ENCODE measurements around the gene TRNP1. TPM values are rescaled to one million over a fixed set of nuclear protein-coding genes. Genes with fewer than 3 reads are reported as not detected.

The TRNP1 gene
- total RNA-seq, 1 donor: 19.1 TPM

GRCh38 chr1:27015260-27015659, 21.8 kb downstream of the TRNP1 start:
- DNase-seq (ENCODE audit: low read depth): no peak
- H3K4me3 ChIP-seq (ENCODE audit: low read depth, low read length): no peak overlapping the region
- TF ChIP-seq, protein P1, sequence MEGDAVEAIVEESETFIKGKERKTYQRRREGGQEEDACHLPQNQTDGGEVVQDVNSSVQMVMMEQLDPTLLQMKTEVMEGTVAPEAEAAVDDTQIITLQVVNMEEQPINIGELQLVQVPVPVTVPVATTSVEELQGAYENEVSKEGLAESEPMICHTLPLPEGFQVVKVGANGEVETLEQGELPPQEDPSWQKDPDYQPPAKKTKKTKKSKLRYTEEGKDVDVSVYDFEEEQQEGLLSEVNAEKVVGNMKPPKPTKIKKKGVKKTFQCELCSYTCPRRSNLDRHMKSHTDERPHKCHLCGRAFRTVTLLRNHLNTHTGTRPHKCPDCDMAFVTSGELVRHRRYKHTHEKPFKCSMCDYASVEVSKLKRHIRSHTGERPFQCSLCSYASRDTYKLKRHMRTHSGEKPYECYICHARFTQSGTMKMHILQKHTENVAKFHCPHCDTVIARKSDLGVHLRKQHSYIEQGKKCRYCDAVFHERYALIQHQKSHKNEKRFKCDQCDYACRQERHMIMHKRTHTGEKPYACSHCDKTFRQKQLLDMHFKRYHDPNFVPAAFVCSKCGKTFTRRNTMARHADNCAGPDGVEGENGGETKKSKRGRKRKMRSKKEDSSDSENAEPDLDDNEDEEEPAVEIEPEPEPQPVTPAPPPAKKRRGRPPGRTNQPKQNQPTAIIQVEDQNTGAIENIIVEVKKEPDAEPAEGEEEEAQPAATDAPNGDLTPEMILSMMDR (IDR thresholded peaks at IDR 0.05; ENCODE audit: insufficient read depth, low read length): no peak

- H3K4me3 ChIP-seq (ENCODE audit: low read depth, low read length): no peak overlapping the region
- DNase-seq (ENCODE audit: low read depth): no peak
- TF ChIP-seq, protein P1 (IDR thresholded peaks at IDR 0.05; ENCODE audit: insufficient read depth, low read length): no peak
Observed at GRCh38 chr1:27016376-27016775, 22.9 kb downstream of the TRNP1 start.

DNA sequence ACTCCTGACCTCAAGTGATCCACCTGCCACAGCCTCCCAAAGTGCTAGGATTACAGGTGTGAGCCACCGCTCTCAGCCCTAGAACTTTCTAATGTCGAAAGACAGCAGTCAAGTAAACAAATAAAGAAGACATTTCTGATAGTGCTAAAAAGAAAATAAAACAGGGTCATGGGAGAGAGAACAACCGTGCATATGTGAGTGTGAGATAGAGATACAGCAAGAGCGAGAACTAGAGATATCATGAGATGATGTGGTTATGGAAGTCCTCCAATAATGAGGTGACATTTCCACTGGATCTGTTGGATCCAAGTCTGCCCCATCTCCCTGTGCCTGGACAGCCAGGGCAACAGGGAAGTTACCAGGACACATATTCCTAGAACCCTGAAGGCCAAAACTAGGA, 23.7 kb downstream of the TRNP1 start:
- no peak for DNase-seq (ENCODE audit: low read depth)
- TF ChIP-seq, protein P1 (IDR thresholded peaks at IDR 0.05; ENCODE audit: insufficient read depth, low read length): no peak
- no peak overlapping the region for H3K4me3 ChIP-seq (ENCODE audit: low read depth, low read length)

DNA sequence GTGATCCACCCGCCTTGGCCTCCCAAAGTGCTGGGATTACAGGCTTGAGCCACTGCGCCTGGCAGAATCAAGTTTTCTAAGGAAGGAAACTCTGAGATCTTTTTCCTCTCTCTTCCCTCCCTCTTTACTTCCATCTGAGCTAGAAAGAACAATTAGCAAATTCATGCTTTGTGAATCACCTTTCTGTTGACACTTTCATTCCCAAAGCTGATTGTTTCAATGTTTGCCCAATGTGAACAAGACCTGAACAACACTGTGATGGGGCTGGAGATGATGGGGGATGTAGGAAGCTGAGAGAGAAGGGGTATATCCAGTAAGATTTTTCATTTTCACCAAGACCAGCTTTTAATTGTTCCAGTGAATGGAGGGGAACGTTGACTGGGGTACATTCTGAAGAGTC, 24.8 kb downstream of the TRNP1 start:
- TF ChIP-seq, protein P1 (IDR thresholded peaks at IDR 0.05; ENCODE audit: insufficient read depth, low read length): no peak
- no peak for DNase-seq (ENCODE audit: low read depth)
- H3K4me3 ChIP-seq (ENCODE audit: low read depth, low read length): no peak overlapping the region

DNA sequence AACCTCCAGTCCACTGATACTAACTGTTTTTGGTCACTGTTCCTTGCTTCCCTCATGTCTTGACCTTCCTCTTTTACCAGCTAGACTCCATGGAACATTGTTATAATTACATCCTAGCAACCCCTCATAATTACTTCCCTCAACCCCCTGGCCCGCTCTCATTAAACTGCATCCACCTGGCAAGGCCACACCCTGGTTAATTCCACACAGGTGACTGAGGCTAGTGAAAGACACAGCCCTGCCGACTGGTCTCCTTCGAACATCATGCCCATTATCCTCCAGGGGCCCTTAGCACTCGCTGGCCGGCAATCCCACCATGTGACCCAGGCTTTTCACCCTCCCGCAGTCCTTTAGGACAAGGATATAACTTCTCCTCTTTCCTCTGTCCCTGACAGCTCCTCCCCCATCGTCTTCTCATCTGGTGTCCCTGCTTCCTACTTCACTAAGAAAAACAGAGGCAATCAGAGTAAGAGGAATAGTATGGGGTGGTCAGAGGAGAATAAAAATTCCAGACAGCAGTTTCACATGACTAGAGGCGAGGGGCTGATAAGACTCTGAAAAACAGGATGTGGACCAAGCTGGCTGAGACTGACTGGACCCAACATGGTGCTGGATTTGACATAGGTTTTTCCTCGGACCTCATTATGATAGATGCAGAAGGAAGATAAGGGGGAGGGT, 28.0 kb downstream of the TRNP1 start:
- peak; percentile 40 for DNase-seq (ENCODE audit: low read depth)
- TF ChIP-seq, protein P1 (IDR thresholded peaks at IDR 0.05; ENCODE audit: insufficient read depth, low read length): no peak
- no peak overlapping the region for H3K4me3 ChIP-seq (ENCODE audit: low read depth, low read length)

GRCh38 chr1:27025718-27026117, 32.2 kb downstream of the TRNP1 start:
- no peak overlapping the region for H3K4me3 ChIP-seq (ENCODE audit: low read depth, low read length)
- TF ChIP-seq, protein P1 (IDR thresholded peaks at IDR 0.05; ENCODE audit: insufficient read depth, low read length): no peak
- DNase-seq (ENCODE audit: low read depth): no peak

Measured in fibroblast of the aortic adventitia (primary cell).